ENCODE results near the gene RELB. TPM values are rescaled to one million over a fixed set of nuclear protein-coding genes. Genes with fewer than 3 reads are reported as not detected.

The RELB gene
- polyA plus RNA-seq, 1 donor from 2014 or later: 1.1 TPM

DNA sequence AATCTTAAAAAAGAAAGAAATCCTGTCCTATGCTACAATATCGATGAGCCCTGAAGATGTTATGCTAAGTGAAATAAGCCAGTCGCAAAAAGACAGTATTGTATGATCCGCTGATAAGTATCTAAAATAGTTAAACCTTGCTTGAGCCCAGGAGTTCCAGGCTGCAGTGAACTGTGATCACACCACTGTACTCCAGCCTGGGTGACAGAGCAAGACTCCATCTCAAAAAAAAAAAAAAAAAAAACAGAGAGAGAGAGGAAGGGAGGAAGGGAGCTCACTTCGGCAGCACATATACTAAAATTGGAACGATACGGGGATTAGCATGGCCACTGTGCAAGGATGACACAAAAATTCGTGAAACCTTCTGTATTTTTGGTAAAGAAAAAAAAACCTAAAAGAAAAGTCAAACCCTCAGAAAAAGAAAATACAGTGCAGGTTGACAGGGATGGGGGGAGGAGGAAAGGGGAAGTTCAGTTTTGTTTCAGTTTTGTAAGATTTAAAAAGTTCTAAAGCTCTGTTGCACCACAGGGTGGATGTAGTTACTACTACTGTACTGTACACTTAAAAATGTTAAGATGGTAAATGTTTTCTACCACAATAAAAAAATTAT is 46.0 kb downstream of the RELB start:
- H3K27ac ChIP-seq (ENCODE audit: low read length): no peak overlapping the region
- H3K9me2 ChIP-seq (ENCODE audit: insufficient read depth, low read length): no peaks in the 10 kb centered on the region
- H3K79me2 ChIP-seq (replicated peaks; ENCODE audit: insufficient read depth, low read length): peaks cover 17% of the 10 kb centered on the region
- H3K36me3 ChIP-seq (ENCODE audit: insufficient read depth, low read length): no peaks in the 10 kb centered on the region
- H3K27me3 ChIP-seq (ENCODE audit: insufficient read depth, low read depth, low read length): no peaks in the 10 kb centered on the region
- no peaks in the 10 kb centered on the region for H4K20me1 ChIP-seq (ENCODE audit: insufficient read depth)
- H3K4me3 ChIP-seq (ENCODE audit: low read length): no peak overlapping the region
- TF ChIP-seq EZH2 (IDR thresholded peaks at IDR 0.05; ENCODE audit: borderline replicate concordance, insufficient read depth, low read length, poor library complexity, severe bottlenecking) (no peak), SMC3 (conservative IDR thresholded peaks at IDR 0.05; ENCODE audit: poor library complexity) (no peak), RAD21 (conservative IDR thresholded peaks at IDR 0.05) (no peak), MXI1 (conservative IDR thresholded peaks at IDR 0.05; ENCODE audit: poor library complexity, severe bottlenecking) (no peak), TAF1 (IDR thresholded peaks at IDR 0.05; ENCODE audit: low read depth) (no peak), POLR2AphosphoS5 (IDR thresholded peaks at IDR 0.05) (no peak), EP300 (conservative IDR thresholded peaks at IDR 0.05; ENCODE audit: poor library complexity, severe bottlenecking) (no peak)
- TF ChIP-seq, protein P1, sequence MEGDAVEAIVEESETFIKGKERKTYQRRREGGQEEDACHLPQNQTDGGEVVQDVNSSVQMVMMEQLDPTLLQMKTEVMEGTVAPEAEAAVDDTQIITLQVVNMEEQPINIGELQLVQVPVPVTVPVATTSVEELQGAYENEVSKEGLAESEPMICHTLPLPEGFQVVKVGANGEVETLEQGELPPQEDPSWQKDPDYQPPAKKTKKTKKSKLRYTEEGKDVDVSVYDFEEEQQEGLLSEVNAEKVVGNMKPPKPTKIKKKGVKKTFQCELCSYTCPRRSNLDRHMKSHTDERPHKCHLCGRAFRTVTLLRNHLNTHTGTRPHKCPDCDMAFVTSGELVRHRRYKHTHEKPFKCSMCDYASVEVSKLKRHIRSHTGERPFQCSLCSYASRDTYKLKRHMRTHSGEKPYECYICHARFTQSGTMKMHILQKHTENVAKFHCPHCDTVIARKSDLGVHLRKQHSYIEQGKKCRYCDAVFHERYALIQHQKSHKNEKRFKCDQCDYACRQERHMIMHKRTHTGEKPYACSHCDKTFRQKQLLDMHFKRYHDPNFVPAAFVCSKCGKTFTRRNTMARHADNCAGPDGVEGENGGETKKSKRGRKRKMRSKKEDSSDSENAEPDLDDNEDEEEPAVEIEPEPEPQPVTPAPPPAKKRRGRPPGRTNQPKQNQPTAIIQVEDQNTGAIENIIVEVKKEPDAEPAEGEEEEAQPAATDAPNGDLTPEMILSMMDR (IDR thresholded peaks at IDR 0.05; ENCODE audit: poor library complexity, severe bottlenecking): no peak
- TF ChIP-seq, protein P2, sequence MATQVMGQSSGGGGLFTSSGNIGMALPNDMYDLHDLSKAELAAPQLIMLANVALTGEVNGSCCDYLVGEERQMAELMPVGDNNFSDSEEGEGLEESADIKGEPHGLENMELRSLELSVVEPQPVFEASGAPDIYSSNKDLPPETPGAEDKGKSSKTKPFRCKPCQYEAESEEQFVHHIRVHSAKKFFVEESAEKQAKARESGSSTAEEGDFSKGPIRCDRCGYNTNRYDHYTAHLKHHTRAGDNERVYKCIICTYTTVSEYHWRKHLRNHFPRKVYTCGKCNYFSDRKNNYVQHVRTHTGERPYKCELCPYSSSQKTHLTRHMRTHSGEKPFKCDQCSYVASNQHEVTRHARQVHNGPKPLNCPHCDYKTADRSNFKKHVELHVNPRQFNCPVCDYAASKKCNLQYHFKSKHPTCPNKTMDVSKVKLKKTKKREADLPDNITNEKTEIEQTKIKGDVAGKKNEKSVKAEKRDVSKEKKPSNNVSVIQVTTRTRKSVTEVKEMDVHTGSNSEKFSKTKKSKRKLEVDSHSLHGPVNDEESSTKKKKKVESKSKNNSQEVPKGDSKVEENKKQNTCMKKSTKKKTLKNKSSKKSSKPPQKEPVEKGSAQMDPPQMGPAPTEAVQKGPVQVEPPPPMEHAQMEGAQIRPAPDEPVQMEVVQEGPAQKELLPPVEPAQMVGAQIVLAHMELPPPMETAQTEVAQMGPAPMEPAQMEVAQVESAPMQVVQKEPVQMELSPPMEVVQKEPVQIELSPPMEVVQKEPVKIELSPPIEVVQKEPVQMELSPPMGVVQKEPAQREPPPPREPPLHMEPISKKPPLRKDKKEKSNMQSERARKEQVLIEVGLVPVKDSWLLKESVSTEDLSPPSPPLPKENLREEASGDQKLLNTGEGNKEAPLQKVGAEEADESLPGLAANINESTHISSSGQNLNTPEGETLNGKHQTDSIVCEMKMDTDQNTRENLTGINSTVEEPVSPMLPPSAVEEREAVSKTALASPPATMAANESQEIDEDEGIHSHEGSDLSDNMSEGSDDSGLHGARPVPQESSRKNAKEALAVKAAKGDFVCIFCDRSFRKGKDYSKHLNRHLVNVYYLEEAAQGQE (IDR thresholded peaks at IDR 0.05; ENCODE audit: borderline replicate concordance): no peak
- H3K9me3 ChIP-seq (ENCODE audit: low read length): no peaks in the 10 kb centered on the region
- no peak overlapping the region for H3K4me2 ChIP-seq (ENCODE audit: low read length)
- H2AFZ ChIP-seq (ENCODE audit: low read depth, low read length): no peak overlapping the region
- no peak overlapping the region for H3K9ac ChIP-seq (ENCODE audit: low read length)
- no peaks in the 10 kb centered on the region for H3F3A ChIP-seq (ENCODE audit: insufficient read depth, low read length, poor library complexity, severe bottlenecking)

DNA sequence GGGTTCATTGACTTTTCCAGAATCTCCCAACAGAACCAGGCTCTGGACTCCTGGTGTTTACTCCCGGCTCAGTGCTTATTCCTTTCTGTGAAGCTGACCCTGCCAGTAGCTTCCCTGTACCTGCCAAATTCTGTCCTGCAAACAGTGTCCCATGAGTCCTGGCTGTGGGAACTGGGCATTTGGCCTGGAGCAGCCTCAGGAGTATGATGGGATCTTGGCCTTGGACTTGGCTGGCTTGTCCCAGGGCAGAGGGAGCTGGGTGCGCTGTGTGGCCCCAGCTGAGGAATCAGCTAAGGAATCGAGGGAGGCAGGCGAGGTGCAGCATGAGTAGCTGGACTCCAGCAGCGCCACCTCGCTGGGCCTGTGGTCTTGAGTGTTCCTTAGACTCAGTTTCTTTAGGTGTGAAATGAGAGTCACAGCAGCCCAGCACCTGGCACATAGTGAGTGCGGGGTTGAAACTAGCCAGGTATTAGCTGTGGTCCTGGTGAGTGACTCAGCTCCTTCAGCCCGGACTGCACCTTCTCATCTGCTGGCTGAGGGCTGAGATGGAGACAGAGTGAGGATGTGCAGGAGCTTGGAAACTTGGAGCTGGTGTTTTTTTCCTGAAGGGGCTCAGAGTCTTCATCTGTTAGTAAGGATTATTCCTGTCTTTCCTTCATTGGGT is 47.9 kb downstream of the RELB start:
- no peaks in the 10 kb centered on the region for H3K9me2 ChIP-seq (ENCODE audit: insufficient read depth, low read length)
- H3K27ac ChIP-seq (ENCODE audit: low read length): no peak overlapping the region
- no peaks in the 10 kb centered on the region for H3K9me3 ChIP-seq (ENCODE audit: low read length)
- no peaks in the 10 kb centered on the region for H4K20me1 ChIP-seq (ENCODE audit: insufficient read depth)
- H3K27me3 ChIP-seq (ENCODE audit: insufficient read depth, low read depth, low read length): no peaks in the 10 kb centered on the region
- H3K4me3 ChIP-seq (ENCODE audit: low read length): no peak overlapping the region
- TF ChIP-seq RAD21 (conservative IDR thresholded peaks at IDR 0.05) (no peak), EZH2 (IDR thresholded peaks at IDR 0.05; ENCODE audit: borderline replicate concordance, insufficient read depth, low read length, poor library complexity, severe bottlenecking) (no peak), EP300 (conservative IDR thresholded peaks at IDR 0.05; ENCODE audit: poor library complexity, severe bottlenecking) (no peak), MXI1 (conservative IDR thresholded peaks at IDR 0.05; ENCODE audit: poor library complexity, severe bottlenecking) (no peak), POLR2AphosphoS5 (IDR thresholded peaks at IDR 0.05) (no peak), TAF1 (IDR thresholded peaks at IDR 0.05; ENCODE audit: low read depth) (no peak), SMC3 (conservative IDR thresholded peaks at IDR 0.05; ENCODE audit: poor library complexity) (no peak)
- TF ChIP-seq, protein P1 (IDR thresholded peaks at IDR 0.05; ENCODE audit: poor library complexity, severe bottlenecking): no peak
- TF ChIP-seq, protein P2 (IDR thresholded peaks at IDR 0.05; ENCODE audit: borderline replicate concordance): no peak
- H3K36me3 ChIP-seq (ENCODE audit: insufficient read depth, low read length): no peaks in the 10 kb centered on the region
- no peak overlapping the region for H3K4me2 ChIP-seq (ENCODE audit: low read length)
- no peak overlapping the region for H2AFZ ChIP-seq (ENCODE audit: low read depth, low read length)
- H3K79me2 ChIP-seq (replicated peaks; ENCODE audit: insufficient read depth, low read length): peaks cover 17% of the 10 kb centered on the region
- no peak overlapping the region for H3K9ac ChIP-seq (ENCODE audit: low read length)
- H3F3A ChIP-seq (ENCODE audit: insufficient read depth, low read length, poor library complexity, severe bottlenecking): no peaks in the 10 kb centered on the region

Measured in neural cell (in vitro differentiated cells).